H1 (cell line): ENCODE measurements around the gene FXR1. TPM values are rescaled to one million over a fixed set of nuclear protein-coding genes. Genes with fewer than 3 reads are reported as not detected.

Experiments used
- CTCF ChIA-PET: fragments of 300-600 bp; sonication (Branson Sonifier 250); formaldehyde crosslinking; loops from one replicate; lab custom pipeline; 2021; ENCODE audit not compliant: partially characterized antibody; lab: Charles Lee
- POLR2A ChIA-PET: fragments of 300-600 bp; sonication (Branson Sonifier 250); formaldehyde crosslinking; loops from one replicate; lab custom pipeline; 2021; ENCODE audit warnings: inconsistent platforms; ENCODE audit not compliant: partially characterized antibody; lab: Charles Lee
- DNase-seq, 2 experiments: peaks; one replicate each; pipeline versions ENCODE4 v3.0.0 to v3.0.0-alpha.2; 2010 to 2022; ENCODE audit warnings: low spot score in 2 of 2, low read depth in 1 of 2, mixed read lengths in 1 of 2
- FAIRE-seq: peaks from 2 replicates; lab custom pipeline; 2011; peaks lifted over from hg19 to GRCh38; lab: Jason Lieb, UNC
- H2AFZ ChIP-seq: 2 replicates; pipeline ENCODE4 v1.8.1; 2012; ENCODE audit warnings: low read length, inconsistent platforms
- H2AK5ac ChIP-seq: 2 replicates; pipeline ENCODE4 v1.6.1; 2013; ENCODE audit warnings: low read depth, low read length
- H2BK120ac ChIP-seq: replicated peaks from 2 replicates; pipeline ENCODE3; 2013; ENCODE audit warnings: low read depth, low read length, inconsistent platforms
- H2BK12ac ChIP-seq: 2 replicates; pipeline ENCODE4 v1.6.1; 2013; ENCODE audit warnings: low read depth, low read length
- H2BK15ac ChIP-seq: 2 replicates; pipeline ENCODE4 v1.6.1; 2013; ENCODE audit warnings: low read length
- H2BK20ac ChIP-seq: 2 replicates; pipeline ENCODE4 v1.6.1; 2013; ENCODE audit warnings: low read length
- H2BK5ac ChIP-seq: 2 replicates; pipeline ENCODE4 v1.6.1; 2013; ENCODE audit warnings: low read depth, low read length
- H3K14ac ChIP-seq: 2 replicates; pipeline ENCODE4 v1.6.1; 2013; ENCODE audit warnings: inconsistent platforms; ENCODE audit not compliant: insufficient read length
- H3K18ac ChIP-seq: 2 replicates; pipeline ENCODE4 v1.6.1; 2013; ENCODE audit warnings: low read length; ENCODE audit errors: extremely low read depth
- H3K23ac ChIP-seq: 2 replicates; pipeline ENCODE4 v1.6.1; 2013; ENCODE audit warnings: inconsistent platforms; ENCODE audit not compliant: insufficient read length
- H3K23me2 ChIP-seq: 2 replicates; pipeline ENCODE4 v1.6.1; 2013; ENCODE audit warnings: low read depth, low read length
- H3K27ac ChIP-seq: 2 replicates; pipeline ENCODE4 v1.6.1; 2011; ENCODE audit warnings: low read depth, low read length, inconsistent platforms
- H3K27me3 ChIP-seq, 4 experiments: replicated peaks in 1 of 4; 1 replicate in 1 of 4; 2 replicates in 3 of 4; pipeline versions ENCODE4 v1.6.1 to v1.8.1; 2011 to 2013; ENCODE audit warnings: low read length in 3 of 4, mild to moderate bottlenecking in 3 of 4, inconsistent platforms in 2 of 4, mixed read lengths in 2 of 4, moderate library complexity in 1 of 4; ENCODE audit not compliant: control insufficient read depth in 3 of 4, insufficient read depth in 3 of 4; ENCODE audit errors: extremely low read depth in 1 of 4
- H3K36me3 ChIP-seq, 4 experiments: 2 replicates each; pipeline versions ENCODE4 v1.6.1 to v1.8.1; 2011 to 2013; ENCODE audit warnings: mild to moderate bottlenecking in 4 of 4, low read length in 3 of 4, moderate library complexity in 2 of 4, control low read depth in 1 of 4, inconsistent platforms in 1 of 4; ENCODE audit not compliant: insufficient read depth in 4 of 4, control insufficient read depth in 2 of 4
- H3K4ac ChIP-seq: replicated peaks from 2 replicates; pipeline ENCODE3; 2013; ENCODE audit warnings: low read length, low read depth, mixed read lengths, inconsistent platforms; ENCODE audit not compliant: insufficient read length
- H3K4me1 ChIP-seq, 4 experiments: replicated peaks in 1 of 4; 1 replicate in 1 of 4; 2 replicates in 3 of 4; pipeline versions ENCODE4 v1.6.1 to v1.8.1; 2011 to 2013; ENCODE audit warnings: low read length in 3 of 4, inconsistent platforms in 2 of 4, mixed read lengths in 1 of 4; ENCODE audit not compliant: insufficient read depth in 4 of 4, control insufficient read depth in 3 of 4
- H3K4me2 ChIP-seq, 2 experiments: 2 replicates each; pipeline versions ENCODE4 v1.6.1 to v1.8.1; 2011 to 2013; ENCODE audit warnings: low read depth in 2 of 2, low read length in 2 of 2, control low read depth in 1 of 2, inconsistent platforms in 1 of 2, mild to moderate bottlenecking in 1 of 2; ENCODE audit not compliant: insufficient read depth in 1 of 2
- H3K4me3 ChIP-seq, 4 experiments: fragments of 200-600, 300-600 bp in 1 of 4; sonication (generic), shearing (Covaris generic), sonication (Bioruptor Twin) in 1 of 4; 2 replicates each; pipeline versions ENCODE4 v1.5.1 to v1.8.1; 2011 to 2016; ENCODE audit warnings: low read length in 4 of 4, low read depth in 3 of 4, control low read depth in 2 of 4, inconsistent platforms in 2 of 4, mild to moderate bottlenecking in 2 of 4, mixed read lengths in 1 of 4, moderate library complexity in 1 of 4; ENCODE audit not compliant: insufficient read depth in 2 of 4; ENCODE audit errors: extremely low read depth in 1 of 4
- H3K56ac ChIP-seq: replicated peaks from 2 replicates; pipeline ENCODE3; 2013; ENCODE audit warnings: low read depth, mild to moderate bottlenecking, mixed read lengths, low read length, inconsistent platforms; ENCODE audit not compliant: insufficient read length
- H3K79me1 ChIP-seq: 2 replicates; pipeline ENCODE4 v1.6.1; 2013; ENCODE audit warnings: low read depth, low read length, control low read depth
- H3K79me2 ChIP-seq, 2 experiments: 2 replicates each; pipeline versions ENCODE4 v1.6.1 to v1.8.1; 2012 to 2013; ENCODE audit warnings: low read length in 2 of 2, mild to moderate bottlenecking in 2 of 2, inconsistent platforms in 1 of 2; ENCODE audit not compliant: insufficient read depth in 2 of 2, control insufficient read depth in 1 of 2
- H3K9ac ChIP-seq, 4 experiments: replicated peaks in 1 of 4; 1 replicate in 1 of 4; 2 replicates in 3 of 4; pipeline versions ENCODE4 v1.6.1 to v1.8.1; 2011 to 2013; ENCODE audit warnings: low read depth in 3 of 4, low read length in 3 of 4, control low read depth in 2 of 4, mild to moderate bottlenecking in 2 of 4, moderate library complexity in 2 of 4, inconsistent platforms in 1 of 4; ENCODE audit errors: extremely low read depth in 1 of 4
- H3K9me3 ChIP-seq, 2 experiments: 2 replicates each; pipeline versions ENCODE4 v1.6.1 to v1.8.1; 2012 to 2013; ENCODE audit warnings: mild to moderate bottlenecking in 2 of 2, moderate library complexity in 2 of 2, control low read depth in 1 of 2, inconsistent platforms in 1 of 2, low read depth in 1 of 2, low read length in 1 of 2, mixed read lengths in 1 of 2; ENCODE audit not compliant: insufficient read depth in 2 of 2
- H4K20me1 ChIP-seq, 2 experiments: replicated peaks in 1 of 2; 2 replicates each; pipeline versions ENCODE3 to v1.8.1; 2011 to 2013; ENCODE audit warnings: inconsistent platforms in 2 of 2, low read length in 2 of 2, mild to moderate bottlenecking in 1 of 2; ENCODE audit not compliant: insufficient read depth in 2 of 2, control insufficient read depth in 1 of 2
- H4K5ac ChIP-seq: 2 replicates; pipeline ENCODE4 v1.6.1; 2013; ENCODE audit warnings: low read length, low read depth, mixed read lengths, inconsistent platforms; ENCODE audit not compliant: insufficient read length
- H4K8ac ChIP-seq: 2 replicates; pipeline ENCODE4 v1.8.0; 2013; ENCODE audit warnings: mild to moderate bottlenecking, moderate library complexity, low read length, inconsistent platforms; ENCODE audit not compliant: insufficient read depth; ENCODE audit errors: extremely low read depth
- H4K91ac ChIP-seq: replicated peaks from 2 replicates; pipeline ENCODE3; 2013; ENCODE audit warnings: low read length, mixed read lengths, inconsistent platforms; ENCODE audit not compliant: insufficient read length
- ATF2 ChIP-seq: IDR thresholded peaks from 2 replicates; pipeline ENCODE4 v1.6.1; 2012; ENCODE audit warnings: low read length, inconsistent platforms
- CREB1 ChIP-seq: IDR thresholded peaks from 2 replicates; pipeline ENCODE4 v1.6.1; 2012; ENCODE audit warnings: inconsistent platforms
- CTBP2 ChIP-seq: IDR thresholded peaks from 2 replicates; pipeline ENCODE4 v1.7.0; 2011; ENCODE audit warnings: borderline replicate concordance, mild to moderate bottlenecking, moderate library complexity, mixed read lengths, low read length; ENCODE audit not compliant: insufficient read depth, insufficient read length
- EP300 ChIP-seq, 2 experiments: IDR thresholded peaks; 1 replicate in 1 of 2; 2 replicates in 1 of 2; pipeline ENCODE4 v1.6.1; 2011 to 2012; ENCODE audit warnings: low read depth in 2 of 2, low read length in 2 of 2, mild to moderate bottlenecking in 2 of 2, borderline replicate concordance in 1 of 2, inconsistent platforms in 1 of 2, moderate library complexity in 1 of 2
- RAD21 ChIP-seq, 2 experiments: IDR thresholded peaks in 1 of 2; conservative IDR thresholded peaks in 1 of 2; 2 replicates each; pipeline ENCODE4 v1.6.1; 2011; ENCODE audit warnings: low read depth in 2 of 2, low read length in 2 of 2, improper control_type of control experiment in 1 of 2, inconsistent platforms in 1 of 2, mild to moderate bottlenecking in 1 of 2, moderate library complexity in 1 of 2
- RNF2 ChIP-seq: fragments of 200-900, 300-1000 bp; sonication (generic); IDR thresholded peaks from 2 replicates; pipeline ENCODE4 v1.7.1; 2016; ENCODE audit warnings: borderline replicate concordance, low read depth, mild to moderate bottlenecking, antibody characterized with exemption, low read length; ENCODE audit not compliant: poor library complexity, severe bottlenecking; ENCODE audit errors: missing control alignments
- RXRA ChIP-seq: IDR thresholded peaks from 2 replicates; pipeline ENCODE4 v1.6.1; 2011; ENCODE audit warnings: low read depth, mild to moderate bottlenecking, low read length, moderate library complexity; ENCODE audit not compliant: insufficient read depth
- SIX5 ChIP-seq: IDR thresholded peaks from 2 replicates; pipeline ENCODE4 v1.6.1; 2011; ENCODE audit warnings: mild to moderate bottlenecking, low read depth, low read length
- SP4 ChIP-seq: IDR thresholded peaks from 2 replicates; pipeline ENCODE4 v1.6.1; 2012; ENCODE audit warnings: low read length, inconsistent platforms
- SUZ12 ChIP-seq: fragments of 200-600 bp; sonication (generic); IDR thresholded peaks from 2 replicates; pipeline ENCODE4 v1.6.1; 2012; ENCODE audit warnings: mild to moderate bottlenecking, inconsistent platforms, low read length, moderate library complexity, mixed read lengths
- TAF7 ChIP-seq: optimal IDR thresholded peaks from 2 replicates; pipeline ENCODE3; 2011; ENCODE audit warnings: low read depth, mild to moderate bottlenecking, inconsistent platforms, low read length, moderate library complexity, borderline replicate concordance
- WGBS, 2 experiments: shearing (Covaris generic) in 1 of 2; methylation state at CpG; one replicate each; pipeline versions ENCODE4 v1.1.6 to v1.1.7; 2013 to 2015; ENCODE audit warnings: low lambda C conversion rate in 2 of 2, mixed read lengths in 2 of 2, inconsistent platforms in 1 of 2, low coverage in 1 of 2, missing lambda C conversion rate in 1 of 2; ENCODE audit not compliant: insufficient replicate concordance in 2 of 2, insufficient coverage in 1 of 2, insufficient read length in 1 of 2; ENCODE audit errors: extremely low coverage in 1 of 2, missing lambda C conversion rate in 1 of 2; 5-methylcytosine and 5-hydroxymethylcytosine counted together
- polyA plus RNA-seq, 7 experiments: library from polyadenylated mRNA; depleted of rRNA in 3 of 7; stranded (reverse) in 5 of 7; unstranded in 2 of 7; fragments of >200 nt in 5 of 7; fragments of 200-250 nt in 2 of 7; gene quantifications; 1 replicate in 5 of 7; 2 replicates in 1 of 7; 4 replicates in 1 of 7; pipeline versions ENCODE4 v1.2.1 to v1.2.3, GENCODE V29; 2011 to 2013; ENCODE audit warnings: missing spikeins in 2 of 7, mixed read lengths in 2 of 7
- total RNA-seq: library from RNA; stranded (reverse); fragmentation: NEBNext Ultra II Directional; extraction: Animal tissue kit (Norgen Biotek cat#: 25700); gene quantifications from 2 replicates; pipeline ENCODE4 v1.2.1, GENCODE V29; 2021

The FXR1 gene
- total and polyA plus RNA-seq, 2 of the 8 experiments (the other 6 are each of a cell fraction or from before 2014, with no cell fraction given), result 108 to 283 TPM

- Histone ChIP-seq H2BK120ac (no peak overlapping the region), H3K27ac (no peak overlapping the region), H2AFZ (no peak overlapping the region), H4K91ac (no peak overlapping the region), H2BK12ac (no peak overlapping the region), H3K4me2 (no peak overlapping the region), H3K4me3 (no peak overlapping the region), H3K9ac (no peak overlapping the region), H2BK20ac (no peak overlapping the region), H3K79me1 (no peaks in the 10 kb centered on the region; the same call in 1 of the 2 replicates), H3K23ac (no peak overlapping the region), H4K8ac (no peak overlapping the region), H3K18ac (no peak overlapping the region), H3K4me1 (no peaks in the 10 kb centered on the region; a peak in 1 of 7 replicates), H3K79me2 (peaks cover 30 to 100% of the 10 kb centered on the region in 2 experiments), H3K4ac (no peak overlapping the region), H3K14ac (no peak overlapping the region), H4K5ac (no peak overlapping the region), H3K23me2 (no peaks in the 10 kb centered on the region), H4K20me1 (peaks cover 7 to 16% of the 10 kb centered on the region in 2 experiments), H2BK15ac (no peak overlapping the region), H2BK5ac (no peak overlapping the region), H3K9me3 (no peaks in the 10 kb centered on the region), H3K27me3 (no peaks in the 10 kb centered on the region), H2AK5ac (no peak overlapping the region), H3K36me3 (peaks cover 0 to 36% (median 8%) of the 10 kb centered on the region in 4 experiments; a peak in 4 of 8 replicates), H3K56ac (no peak overlapping the region)
- ChIA-PET POLR2A (interaction anchor here (1.6 kb wide), 1 partner anchor 13 kb away, joined by 3 read pairs; no protein-coding TSS in a partner anchor), CTCF (interaction anchor here (1.3 kb wide), 1 partner anchor 21 kb away, joined by 5 read pairs; no protein-coding TSS in a partner anchor)
- DNase-seq, result no peak
- 100% methylated on average over 1 of the region's 1 CpG; no CpG with 5 or more reads in 1 of the 2 experiments for WGBS, 2 experiments
- no peak for FAIRE-seq
- TF ChIP-seq RAD21 (IDR thresholded peaks at IDR 0.05 in 1 of 2, conservative IDR thresholded peaks at IDR 0.05 in 1 of 2; ENCODE audit: low read depth in 2 of 2, low read length in 2 of 2) (no peak), SP4 (no peak), ATF2 (no peak), RNF2 (no peak), RXRA (no peak), EP300 (IDR thresholded peaks at IDR 0.05; ENCODE audit: borderline replicate concordance in 1 of 2, low read depth in 2 of 2, low read length in 2 of 2) (no peak), CREB1 (no peak), SUZ12 (no peak), SIX5 (no peak), CTBP2 (no peak), TAF7 (no peak)
Observed at GRCh38 chr3:180932819-180933218, 20.3 kb downstream of the FXR1 start.
